Neural cell (in vitro differentiated cells): Measurements from ENCODE around the gene WDR35.

Experiments used
- CTCF ChIP-seq: fragments of 450-650 bp; IDR thresholded peaks from 2 replicates; pipeline ENCODE4 v1.5.1; 2014; ENCODE audit warnings: antibody characterized with exemption, mild to moderate bottlenecking, moderate library complexity; ENCODE audit not compliant: poor library complexity, severe bottlenecking
- POLR2AphosphoS5 ChIP-seq: IDR thresholded peaks from 2 replicates; pipeline ENCODE4 v1.6.1; 2012

- TF ChIP-seq POLR2AphosphoS5 (no peak), CTCF (no peak)
Measured at GRCh38 chr2:19866771-19867170, 123.1 kb downstream of the WDR35 start.
